HG03045 (cell line): ENCODE results near the gene TP53.
"Not testable (repeated sequence)": the region's sequence is repeated elsewhere in the genome, so short reads cannot be mapped to it uniquely, and the experiment has no call there.

Source experiments
- ATAC-seq: cut with Tn5 transposase; IDR thresholded peaks from one replicate; pipeline ENCODE4 v1.9.1; 2021; ENCODE audit warnings: mild to moderate bottlenecking, moderate library complexity; ENCODE audit not compliant: unreplicated experiment

TP53 gene

GRCh38 chr17:7633093-7633492 is 54.2 kb downstream of the TP53 start:
- ATAC-seq: no peak

DNA sequence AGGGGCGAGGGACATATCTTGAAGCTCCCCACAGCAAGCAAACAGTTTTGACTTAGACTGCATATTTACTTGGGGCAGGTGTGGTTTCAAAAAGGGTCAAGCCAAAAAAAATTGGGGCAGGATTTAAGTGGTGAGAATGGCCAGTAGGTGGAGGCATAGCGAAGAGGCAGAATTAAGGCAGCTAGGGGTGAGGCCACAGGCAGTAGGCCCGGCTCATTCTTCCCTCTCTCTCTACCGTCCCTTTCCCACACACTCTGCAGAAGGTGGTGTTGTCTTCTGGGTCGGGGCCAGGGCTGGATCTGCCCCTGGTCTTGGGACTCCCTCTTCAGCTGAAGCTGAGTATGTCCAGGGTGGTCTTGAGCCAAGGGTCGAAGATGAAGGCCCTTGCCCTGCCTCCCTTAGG is 54.8 kb downstream of the TP53 start:
- no peak for ATAC-seq

DNA sequence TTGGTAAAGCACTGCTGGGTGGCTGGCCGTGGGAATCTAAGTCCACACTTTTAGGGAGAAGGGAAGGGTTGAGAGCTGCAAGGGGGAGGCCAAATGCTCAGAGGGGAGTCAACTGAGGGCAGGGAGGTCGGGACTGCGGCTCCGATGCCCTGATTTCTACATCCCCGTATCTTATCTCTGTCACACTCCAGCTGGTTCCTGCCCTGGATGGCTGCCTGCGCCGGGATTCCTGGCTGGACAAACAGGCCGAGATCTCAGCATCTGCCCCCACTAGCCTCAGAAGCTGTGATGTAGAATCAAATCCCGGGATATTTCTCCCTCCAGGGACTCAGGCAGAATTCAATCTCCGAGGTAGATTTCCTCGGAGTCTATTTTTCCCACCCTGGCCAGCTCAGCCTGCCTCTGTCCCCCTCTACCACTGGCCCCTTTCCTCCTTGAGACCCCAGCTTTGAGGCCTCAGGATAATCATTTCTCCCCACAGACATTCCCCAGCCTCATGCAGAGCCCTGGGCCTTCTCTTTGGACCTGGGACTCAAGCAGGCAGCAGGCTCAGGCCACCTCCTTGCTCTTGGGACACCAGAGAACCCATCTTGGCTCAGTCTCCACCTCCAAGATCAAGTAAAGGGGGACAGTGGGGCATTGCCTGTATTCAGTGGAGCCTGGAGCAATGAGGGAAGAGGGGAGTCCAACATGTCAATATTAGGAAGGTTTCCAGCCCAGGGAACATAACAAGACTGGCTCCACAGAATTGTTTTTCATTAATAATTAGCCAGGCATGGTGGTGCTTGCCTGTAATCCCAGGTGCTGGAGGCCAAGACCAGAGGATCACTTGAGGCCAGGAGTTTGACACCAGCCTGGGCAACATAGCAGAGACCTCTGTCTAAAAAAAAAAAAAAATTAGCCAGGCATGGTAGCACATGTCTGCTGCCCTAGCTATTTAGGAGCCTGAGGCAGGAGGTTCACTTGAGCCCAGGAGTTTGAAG is 55.6 kb downstream of the TP53 start:
- no peak for ATAC-seq

DNA sequence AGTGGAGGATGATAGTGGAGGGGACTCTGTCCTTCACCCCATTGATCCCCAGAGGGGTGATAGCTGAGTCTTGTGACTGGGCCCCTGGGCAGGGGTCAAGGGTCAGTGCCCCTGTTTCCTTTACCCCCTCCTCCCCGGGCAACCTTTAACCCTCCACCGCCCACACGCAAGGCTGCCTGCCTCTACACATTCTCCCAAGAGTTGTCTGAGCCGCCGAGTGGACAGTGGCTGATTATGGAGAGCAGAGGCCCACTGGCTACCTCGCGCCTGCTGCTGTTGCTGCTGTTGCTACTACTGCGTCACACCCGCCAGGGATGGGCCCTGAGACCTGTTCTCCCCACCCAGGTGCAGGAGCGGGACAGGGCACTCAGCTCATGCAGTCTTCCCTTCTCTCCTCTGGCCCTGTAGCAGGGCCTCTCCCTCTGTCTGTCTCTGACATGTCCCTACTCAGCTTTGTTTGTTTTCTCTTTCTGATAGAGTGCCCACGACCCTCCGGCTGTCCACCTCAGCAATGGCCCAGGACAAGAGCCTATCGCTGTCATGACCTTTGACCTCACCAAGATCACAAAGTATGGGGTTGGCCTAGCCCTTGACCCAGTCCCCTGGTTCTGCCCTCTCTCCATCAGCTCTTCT is 57.2 kb downstream of the TP53 start, which contains the start of gene SHBG:
Gene SHBG (plus strand): TSS at position 197 of the 633 bp plus-strand sequence. CDS start 38 bp downstream, at position 235.
- no peak for ATAC-seq

- ATAC-seq: peak; percentile 88
Measured at GRCh38 chr17:7627250-7628121, 59.8 kb downstream of the TP53 start, which contains the start of gene SAT2. SAT2 (minus strand) TSS chr17:7627821; CDS start chr17:7627635, 186 bp downstream.

DNA sequence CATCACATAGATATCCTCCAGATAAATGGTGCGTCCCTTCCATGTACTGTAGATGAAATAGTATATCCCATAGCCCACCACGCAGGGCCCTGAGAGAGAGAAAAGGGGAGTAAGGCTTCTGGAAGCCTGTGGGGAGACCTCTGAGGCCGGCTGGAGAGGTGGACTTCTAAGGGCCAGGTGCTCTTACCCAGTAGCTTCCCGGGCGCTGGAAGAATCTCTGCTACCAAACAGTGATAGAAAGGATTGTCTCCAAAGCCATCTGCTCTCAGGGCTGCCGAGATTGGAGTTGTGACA is 60.4 kb downstream of the TP53 start:
- ATAC-seq: no peak

DNA sequence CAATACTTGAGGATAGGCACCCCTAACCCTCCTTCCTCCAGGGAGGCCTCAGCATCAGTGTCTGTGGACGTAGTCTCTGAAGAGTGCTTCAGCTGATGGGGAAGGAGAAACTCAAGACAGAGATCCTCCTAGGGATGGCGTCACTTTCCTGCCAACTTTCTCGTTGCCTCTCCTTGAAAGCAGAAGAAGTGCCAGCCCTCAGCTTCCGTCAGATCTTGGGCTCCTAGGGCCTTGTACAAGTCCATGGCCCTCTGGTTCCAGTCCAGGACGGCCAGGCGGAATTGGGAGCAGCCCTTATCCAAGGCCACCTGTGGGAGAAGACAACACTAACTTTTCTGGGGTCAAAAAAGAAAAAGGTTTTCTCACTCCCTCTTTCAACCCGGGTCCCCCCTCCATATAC is 61.0 kb downstream of the TP53 start:
- no peak for ATAC-seq

DNA sequence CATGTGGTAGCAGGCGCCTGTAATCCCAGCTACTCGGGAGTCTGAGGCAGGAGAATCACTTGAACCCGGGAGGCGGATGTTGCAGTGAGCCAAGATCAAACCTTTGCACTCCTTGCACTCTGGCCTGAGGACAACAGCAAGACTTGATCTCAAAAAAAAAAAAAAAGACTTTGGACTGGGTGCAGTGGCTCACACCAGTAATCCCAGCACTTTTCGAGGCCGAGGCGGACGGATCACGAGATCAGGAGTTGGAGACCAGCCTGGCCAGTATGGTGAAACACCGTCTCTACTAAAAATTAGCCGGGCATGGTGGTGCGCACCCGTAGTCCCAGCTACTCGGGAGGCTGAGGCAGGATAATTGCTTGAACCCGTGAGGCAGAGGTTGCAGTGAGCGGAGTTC is 61.5 kb downstream of the TP53 start:
- not testable (repeated sequence) for ATAC-seq

DNA sequence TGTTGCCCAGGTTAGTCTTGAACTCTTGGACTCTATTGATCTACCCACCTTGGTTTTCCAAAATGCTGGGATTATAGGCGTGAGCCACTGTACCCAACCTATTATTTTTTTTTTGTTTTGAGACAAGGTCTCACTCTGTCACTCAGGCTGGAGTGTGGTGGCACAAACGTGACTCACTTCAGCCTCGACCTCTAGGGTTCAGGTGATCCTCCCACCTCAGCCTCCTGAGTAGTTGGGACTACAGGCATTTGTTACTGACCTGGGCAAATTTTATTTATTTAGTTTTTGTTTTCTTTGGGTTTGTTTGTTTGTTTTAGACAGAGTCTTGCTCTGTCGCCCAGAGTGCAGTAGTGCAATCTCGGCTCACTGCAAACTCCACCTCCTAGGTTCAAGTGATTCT is 63.6 kb downstream of the TP53 start:
- no peak for ATAC-seq

DNA sequence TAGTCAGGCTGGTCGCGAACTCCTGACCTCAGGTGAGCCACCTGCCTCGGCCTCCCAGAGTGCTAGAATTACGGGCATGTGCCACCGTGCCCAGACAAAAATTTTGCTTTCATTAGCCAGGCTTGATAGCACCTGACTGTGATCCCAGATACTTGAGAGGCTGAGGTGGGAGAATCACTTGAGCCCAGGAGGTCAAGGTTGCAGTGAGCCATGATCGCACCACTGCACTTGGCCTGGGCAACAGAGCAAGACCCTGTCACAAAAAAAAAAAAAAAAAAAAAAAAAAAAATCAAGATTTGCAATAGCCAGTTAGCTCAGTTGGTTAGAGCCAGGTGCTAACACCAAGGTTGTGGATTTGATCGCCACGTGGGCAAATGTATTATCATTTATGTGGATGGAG is 66.5 kb downstream of the TP53 start:
- no peak for ATAC-seq

DNA sequence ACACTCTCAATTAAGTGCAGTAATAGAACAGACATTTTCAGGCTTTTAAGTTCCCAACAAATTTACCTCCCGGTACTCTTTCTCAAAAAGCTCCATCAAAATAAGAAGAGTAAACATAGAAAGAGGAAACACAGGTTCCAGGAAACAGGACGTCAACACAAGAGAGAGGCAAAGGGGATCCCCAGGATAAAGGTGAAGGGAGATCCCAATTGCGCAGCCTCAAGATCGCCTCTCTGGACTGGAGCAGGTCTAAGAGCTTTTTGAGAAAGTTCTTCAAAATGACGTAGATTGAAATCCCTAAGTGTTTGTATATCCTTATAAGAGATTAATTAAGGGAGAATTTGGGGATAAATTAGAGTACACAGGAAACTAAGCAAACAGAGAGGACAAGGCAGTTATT is 68.7 kb downstream of the TP53 start:
- ATAC-seq: no peak
